Karpas-422 (cell line): ENCODE results near the gene RUFY3. TPM values are rescaled to one million over a fixed set of nuclear protein-coding genes. Genes with fewer than 3 reads are reported as not detected.
A peak's percentile ranks its signal among the peaks of the same experiment; 100 is the strongest.
"Not testable (repeated sequence)": the region's sequence is repeated elsewhere in the genome, so short reads cannot be mapped to it uniquely, and the experiment has no call there.

Source experiments
- DNase-seq: peaks from one replicate; pipeline ENCODE4 v3.0.0-alpha.2; 2015
- H2AFZ ChIP-seq: fragments of 200-600 bp; sonication (generic); 2 replicates; pipeline ENCODE4 v1.6.1; 2014; ENCODE audit warnings: antibody characterized with exemption, low read length, mixed read lengths
- H3K27ac ChIP-seq: fragments of 200-600 bp; sonication (generic); 2 replicates; pipeline ENCODE4 v1.5.1; 2014; ENCODE audit warnings: mild to moderate bottlenecking, low read length, moderate library complexity
- H3K27me3 ChIP-seq: fragments of 200-600 bp; sonication (generic); 2 replicates; pipeline ENCODE4 v1.6.1; 2014; ENCODE audit warnings: low read length, mixed read lengths
- H3K36me3 ChIP-seq: fragments of 200-600 bp; sonication (generic); 2 replicates; pipeline ENCODE4 v1.6.1; 2014; ENCODE audit warnings: low read length, mixed read lengths; ENCODE audit not compliant: insufficient read depth
- H3K4me1 ChIP-seq: fragments of 200-600 bp; sonication (generic); 2 replicates; pipeline ENCODE4 v1.6.1; 2014; ENCODE audit warnings: mild to moderate bottlenecking, low read length, mixed read lengths
- H3K4me2 ChIP-seq: fragments of 200-600 bp; sonication (generic); 2 replicates; pipeline ENCODE4 v1.6.1; 2014; ENCODE audit warnings: low read length, low read depth, mild to moderate bottlenecking; ENCODE audit not compliant: poor library complexity, severe bottlenecking
- H3K4me3 ChIP-seq: fragments of 200-600 bp; sonication (generic); 2 replicates; pipeline ENCODE4 v1.5.1; 2014; ENCODE audit warnings: mild to moderate bottlenecking, antibody characterized with exemption, low read length, mixed read lengths
- H3K79me2 ChIP-seq: fragments of 200-600 bp; sonication (generic); 2 replicates; pipeline ENCODE4 v1.6.1; 2014; ENCODE audit warnings: mild to moderate bottlenecking, low read length, mixed read lengths
- H3K9ac ChIP-seq: fragments of 200-600 bp; sonication (generic); 2 replicates; pipeline ENCODE4 v1.6.0; 2014; ENCODE audit warnings: low read length
- H3K9me2 ChIP-seq: fragments of 200-600 bp; sonication (generic), shearing (Covaris generic); replicated peaks from 2 replicates; pipeline ENCODE4 v1.6.0; 2014; ENCODE audit warnings: mild to moderate bottlenecking, low read length, moderate library complexity; ENCODE audit not compliant: insufficient read depth
- H3K9me3 ChIP-seq: fragments of 300-700, 200-600 bp; sonication (generic); 2 replicates; pipeline ENCODE4 v1.6.1; 2014; ENCODE audit warnings: low read length, mixed read lengths
- H4K20me1 ChIP-seq: fragments of 200-600 bp; sonication (generic); 2 replicates; pipeline ENCODE4 v1.6.1; 2014; ENCODE audit warnings: mild to moderate bottlenecking, antibody characterized with exemption, low read length, low read depth; ENCODE audit not compliant: insufficient read depth
- total RNA-seq: library from RNA; depleted of rRNA; stranded (reverse); fragments of >200 nt; shearing (Covaris generic); gene quantifications from 2 replicates; pipeline ENCODE4 v1.2.3, GENCODE V29; 2014; ENCODE audit warnings: low replicate concordance

Gene RUFY3
- total RNA-seq, 1 experiment from 2014 or later = 26.9 TPM

GRCh38 chr4:70838204-70838603 lies 116.4 kb downstream of the RUFY3 start:
- no peaks in the 10 kb centered on the region for H3K27me3 ChIP-seq
- no peaks in the 10 kb centered on the region for H3K9me3 ChIP-seq
- peaks cover 61% of the 10 kb centered on the region for H3K79me2 ChIP-seq
- H3K4me1 ChIP-seq = peaks cover 8% of the 10 kb centered on the region; the same call in 1 of the 2 replicates
- peaks cover 13% of the 10 kb centered on the region; the same call in 1 of the 2 replicates for H3K36me3 ChIP-seq
- H3K4me3 ChIP-seq = peak overlapping the region; percentile 89
- DNase-seq = no peak
- peak overlapping the region; percentile 23; the same call in 1 of the 2 replicates for H3K27ac ChIP-seq
- peak overlapping the region; percentile 92 for H3K9ac ChIP-seq
- H3K4me2 ChIP-seq = peak overlapping the region; percentile 84
- H4K20me1 ChIP-seq = peaks cover 33% of the 10 kb centered on the region; the same call in 1 of the 2 replicates
- no peaks in the 10 kb centered on the region for H3K9me2 ChIP-seq
- no peak overlapping the region for H2AFZ ChIP-seq

- H4K20me1 ChIP-seq = peaks cover 33% of the 10 kb centered on the region; the same call in 1 of the 2 replicates
- peaks cover 9% of the 10 kb centered on the region; the same call in 1 of the 2 replicates for H3K36me3 ChIP-seq
- H3K9ac ChIP-seq = peak overlapping the region; percentile 92
- peak overlapping the region; percentile 89 for H3K4me3 ChIP-seq
- H3K4me2 ChIP-seq = peak overlapping the region; percentile 84
- H3K4me1 ChIP-seq = peaks cover 8% of the 10 kb centered on the region; the same call in 1 of the 2 replicates
- H3K27me3 ChIP-seq = no peaks in the 10 kb centered on the region
- no peaks in the 10 kb centered on the region for H3K9me3 ChIP-seq
- H3K9me2 ChIP-seq = no peaks in the 10 kb centered on the region
- DNase-seq = peak; percentile 87
- peak overlapping the region; percentile 59 for H3K27ac ChIP-seq
- peak overlapping the region; percentile 20; the same call in 1 of the 2 replicates for H2AFZ ChIP-seq
- peaks cover 54% of the 10 kb centered on the region for H3K79me2 ChIP-seq
Observed at GRCh38 chr4:70838666-70839588, 117.2 kb downstream of the RUFY3 start.

GRCh38 chr4:70839589-70840093 lies 117.9 kb downstream of the RUFY3 start, which contains the start of gene GRSF1:
Gene GRSF1 (minus strand): TSS chr4:70839890. CDS start chr4:70839827, 63 bp downstream.
- H3K9ac ChIP-seq = peak within 1 kb of the TSS; percentile 92
- H3K79me2 ChIP-seq = peaks cover 48% of the 10 kb centered on the region
- peaks cover 13% of the 10 kb centered on the region; the same call in 1 of the 2 replicates for H3K4me1 ChIP-seq
- no peaks in the 10 kb centered on the region for H3K9me3 ChIP-seq
- H3K27me3 ChIP-seq = no peaks in the 10 kb centered on the region
- DNase-seq = peak; percentile 98
- H4K20me1 ChIP-seq = peaks cover 29% of the 10 kb centered on the region; the same call in 1 of the 2 replicates
- peak within 1 kb of the TSS; percentile 20; the same call in 1 of the 2 replicates for H2AFZ ChIP-seq
- H3K36me3 ChIP-seq = peaks cover 9% of the 10 kb centered on the region; the same call in 1 of the 2 replicates
- H3K4me3 ChIP-seq = peak within 1 kb of the TSS; percentile 89
- no peaks in the 10 kb centered on the region for H3K9me2 ChIP-seq
- H3K27ac ChIP-seq = peak within 1 kb of the TSS; percentile 59
- H3K4me2 ChIP-seq = peak within 1 kb of the TSS; percentile 84

GRCh38 chr4:70840137-70840536 lies 118.4 kb downstream of the RUFY3 start:
- H3K4me3 ChIP-seq, H3K27me3 ChIP-seq, H3K27ac ChIP-seq, H2AFZ ChIP-seq, H3K9me3 ChIP-seq, H3K36me3 ChIP-seq, H3K4me2 ChIP-seq, H3K9me2 ChIP-seq, H3K9ac ChIP-seq: not testable (repeated sequence)
- Histone ChIP-seq H4K20me1 (peaks cover 24% of the 10 kb centered on the region; the same call in 1 of the 2 replicates), H3K4me1 (peaks cover 13% of the 10 kb centered on the region; the same call in 1 of the 2 replicates), H3K79me2 (peaks cover 43% of the 10 kb centered on the region)
- DNase-seq = peak; percentile 73

GRCh38 chr4:70840631-70841030 lies 118.9 kb downstream of the RUFY3 start:
- H3K27ac ChIP-seq = not testable (repeated sequence)
- peaks cover 40% of the 10 kb centered on the region for H3K79me2 ChIP-seq

GRCh38 chr4:70841211-70841610 lies 119.4 kb downstream of the RUFY3 start:
- Histone ChIP-seq H3K27ac (no peak overlapping the region), H3K79me2 (peaks cover 34% of the 10 kb centered on the region), H3K4me1 (peaks cover 13% of the 10 kb centered on the region; the same call in 1 of the 2 replicates), H3K9me3 (no peaks in the 10 kb centered on the region), H4K20me1 (peaks cover 19% of the 10 kb centered on the region; the same call in 1 of the 2 replicates), H3K4me2 (no peak overlapping the region), H3K4me3 (no peak overlapping the region), H3K9me2 (no peaks in the 10 kb centered on the region), H3K27me3 (no peaks in the 10 kb centered on the region), H2AFZ (no peak overlapping the region), H3K9ac (no peak overlapping the region), H3K36me3 (0 out of 2 replicates have a peak, but pooled peaks cover 4% of the 10 kb centered on the region)
- DNase-seq = no peak

More at GRCh38 chr4:70840631-70841030, 118.9 kb downstream of the RUFY3 start:
- not testable (repeated sequence) for H3K9me2 ChIP-seq, H3K36me3 ChIP-seq, H3K4me3 ChIP-seq, DNase-seq, H2AFZ ChIP-seq, H3K9me3 ChIP-seq, H3K4me2 ChIP-seq, H3K27me3 ChIP-seq, H3K9ac ChIP-seq
- Histone ChIP-seq H4K20me1 (peaks cover 23% of the 10 kb centered on the region; the same call in 1 of the 2 replicates), H3K4me1 (peaks cover 13% of the 10 kb centered on the region; the same call in 1 of the 2 replicates)

- no peak for DNase-seq
- no peaks in the 10 kb centered on the region for H3K27me3 ChIP-seq
- H3K4me3 ChIP-seq = no peak overlapping the region
- H3K9me2 ChIP-seq = no peaks in the 10 kb centered on the region
- H3K27ac ChIP-seq = no peak overlapping the region
- peaks cover 27% of the 10 kb centered on the region for H3K79me2 ChIP-seq
- no peak overlapping the region for H3K4me2 ChIP-seq
- no peaks in the 10 kb centered on the region for H3K9me3 ChIP-seq
- no peak overlapping the region for H3K9ac ChIP-seq
- 0 out of 2 replicates have a peak, but pooled peaks cover 1% of the 10 kb centered on the region for H3K36me3 ChIP-seq
- peaks cover 11% of the 10 kb centered on the region; the same call in 1 of the 2 replicates for H4K20me1 ChIP-seq
- H2AFZ ChIP-seq = no peak overlapping the region
- H3K4me1 ChIP-seq = peaks cover 13% of the 10 kb centered on the region; the same call in 1 of the 2 replicates
Observed at GRCh38 chr4:70841951-70842350, 120.2 kb downstream of the RUFY3 start.
